Vagina (tissue), 2 donors: ENCODE data around the gene MYBPH.

Source experiments
- POLR2AphosphoS5 ChIP-seq, 2 donors: sonication (generic); formaldehyde crosslinking; IDR thresholded peaks; one replicate each; pipeline ENCODE4 v1.9.0; 2017; ENCODE audit warnings: antibody characterized with exemption in 2 of 2, mild to moderate bottlenecking in 2 of 2, low read depth in 1 of 2; ENCODE audit not compliant: insufficient read depth in 1 of 2
- TF ChIP-seq, protein P1 (sequence below), 3 experiments: fragments of 450-650 bp in 2 of 3; fragments of 200-600 bp in 1 of 3; sonication (generic) in 1 of 3; IDR thresholded peaks; one replicate each; pipeline ENCODE4 v1.5.1; 2017 to 2019; ENCODE audit warnings: antibody characterized with exemption in 3 of 3, mild to moderate bottlenecking in 2 of 3, moderate library complexity in 2 of 3

DNA sequence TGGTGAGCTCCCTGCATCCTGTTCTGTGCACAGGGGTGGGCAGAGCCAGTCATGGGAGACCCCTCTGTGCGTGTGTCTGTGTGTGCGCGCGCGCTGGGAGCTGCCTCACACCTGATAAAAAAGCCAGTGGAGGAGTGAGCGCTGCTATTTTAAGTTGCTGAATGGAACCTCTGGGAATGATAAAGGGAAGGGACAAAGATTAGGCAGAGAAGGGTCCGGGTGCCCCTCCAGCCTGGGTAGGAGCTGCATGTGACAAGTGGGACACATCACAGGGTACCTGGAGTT lies 47.3 kb downstream of the MYBPH start:
- TF ChIP-seq, protein P1, sequence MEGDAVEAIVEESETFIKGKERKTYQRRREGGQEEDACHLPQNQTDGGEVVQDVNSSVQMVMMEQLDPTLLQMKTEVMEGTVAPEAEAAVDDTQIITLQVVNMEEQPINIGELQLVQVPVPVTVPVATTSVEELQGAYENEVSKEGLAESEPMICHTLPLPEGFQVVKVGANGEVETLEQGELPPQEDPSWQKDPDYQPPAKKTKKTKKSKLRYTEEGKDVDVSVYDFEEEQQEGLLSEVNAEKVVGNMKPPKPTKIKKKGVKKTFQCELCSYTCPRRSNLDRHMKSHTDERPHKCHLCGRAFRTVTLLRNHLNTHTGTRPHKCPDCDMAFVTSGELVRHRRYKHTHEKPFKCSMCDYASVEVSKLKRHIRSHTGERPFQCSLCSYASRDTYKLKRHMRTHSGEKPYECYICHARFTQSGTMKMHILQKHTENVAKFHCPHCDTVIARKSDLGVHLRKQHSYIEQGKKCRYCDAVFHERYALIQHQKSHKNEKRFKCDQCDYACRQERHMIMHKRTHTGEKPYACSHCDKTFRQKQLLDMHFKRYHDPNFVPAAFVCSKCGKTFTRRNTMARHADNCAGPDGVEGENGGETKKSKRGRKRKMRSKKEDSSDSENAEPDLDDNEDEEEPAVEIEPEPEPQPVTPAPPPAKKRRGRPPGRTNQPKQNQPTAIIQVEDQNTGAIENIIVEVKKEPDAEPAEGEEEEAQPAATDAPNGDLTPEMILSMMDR (IDR thresholded peaks at IDR 0.05), result no peak
- no peak for TF ChIP-seq POLR2AphosphoS5 (IDR thresholded peaks at IDR 0.05; ENCODE audit: insufficient read depth in 1 of 2, low read depth in 1 of 2)
